Limb (tissue), 2 donors: ENCODE data around the gene ZNF593.

ENCODE experiments used
- DNase-seq, 2 donors: peaks; one replicate each; pipeline ENCODE4 v3.0.0-alpha.2; 2016; ENCODE audit errors: extremely low spot score in 2 of 2

ZNF593 gene

DNA sequence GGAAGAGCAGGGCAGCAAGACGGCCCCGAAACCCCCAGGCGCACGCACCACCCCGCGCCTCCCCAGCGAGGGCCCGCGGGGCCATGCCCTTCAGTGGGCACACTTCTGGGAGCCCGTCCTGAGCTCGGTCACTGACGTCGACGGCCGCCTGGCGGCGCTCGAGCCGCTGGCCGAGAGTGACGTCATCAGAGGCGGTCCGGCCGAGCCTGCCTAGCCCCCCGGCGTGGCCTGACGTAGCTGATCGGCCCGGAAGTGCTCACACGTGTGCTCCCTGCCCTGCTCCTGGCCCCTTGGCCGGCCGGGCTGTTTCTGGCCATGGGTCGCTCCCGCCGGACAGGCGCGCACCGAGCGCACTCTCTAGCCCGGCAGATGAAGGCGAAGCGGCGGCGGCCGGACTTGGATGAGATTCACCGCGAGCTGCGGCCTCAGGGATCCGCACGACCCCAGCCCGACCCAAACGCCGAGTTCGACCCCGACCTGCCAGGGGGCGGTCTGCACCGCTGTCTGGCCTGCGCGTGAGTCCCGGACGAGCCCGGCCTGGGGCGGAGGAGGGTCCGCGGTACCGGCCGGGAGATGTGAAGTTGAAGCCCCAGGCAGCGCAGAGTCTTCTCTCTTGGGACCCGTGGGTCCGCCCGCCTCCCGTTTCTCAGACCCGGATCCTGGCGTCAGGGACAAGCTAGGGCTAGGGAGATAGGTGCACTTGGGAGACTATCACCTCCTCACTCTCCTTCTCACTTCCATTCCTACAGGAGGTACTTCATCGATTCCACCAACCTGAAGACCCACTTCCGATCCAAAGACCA lies at the start of gene ZNF593:
TSS of gene ZNF593 (plus strand) at position 240 of the 803 bp plus-strand sequence. CDS start at position 316, 76 bp downstream.
- peak; percentile 92 to 94 for DNase-seq

DNA sequence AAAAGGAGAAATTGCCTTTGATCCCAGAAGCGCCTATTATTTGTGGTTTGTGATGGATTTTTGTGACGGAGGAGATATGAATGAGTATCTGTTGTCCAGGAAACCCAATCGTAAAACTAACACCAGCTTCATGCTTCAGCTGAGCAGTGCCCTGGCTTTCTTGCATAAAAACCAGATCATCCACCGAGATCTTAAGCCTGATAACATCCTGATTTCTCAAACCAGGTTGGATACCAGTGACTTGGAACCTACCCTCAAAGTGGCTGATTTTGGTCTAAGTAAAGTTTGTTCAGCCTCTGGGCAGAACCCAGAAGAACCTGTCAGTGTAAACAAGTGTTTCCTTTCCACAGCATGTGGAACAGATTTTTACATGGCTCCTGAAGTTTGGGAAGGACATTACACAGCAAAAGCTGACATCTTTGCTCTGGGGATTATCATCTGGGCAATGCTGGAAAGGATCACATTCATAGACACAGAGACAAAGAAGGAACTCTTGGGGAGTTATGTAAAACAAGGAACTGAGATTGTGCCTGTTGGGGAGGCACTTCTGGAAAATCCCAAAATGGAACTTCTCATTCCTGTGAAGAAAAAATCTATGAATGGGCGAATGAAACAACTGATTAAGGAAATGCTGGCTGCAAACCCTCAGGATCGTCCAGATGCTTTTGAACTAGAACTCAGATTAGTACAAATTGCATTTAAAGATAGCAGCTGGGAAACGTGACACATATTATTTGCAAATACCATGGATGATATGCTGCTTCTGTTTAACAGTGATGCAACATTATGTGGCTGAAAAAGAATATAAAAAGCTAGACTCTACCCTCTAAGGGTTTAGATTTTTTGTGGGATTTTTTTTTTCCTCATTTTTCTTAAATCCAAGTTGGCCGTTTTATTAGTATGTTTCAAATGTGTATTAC lies 47.6 kb upstream of the ZNF593 start:
- DNase-seq, result no peak

DNA sequence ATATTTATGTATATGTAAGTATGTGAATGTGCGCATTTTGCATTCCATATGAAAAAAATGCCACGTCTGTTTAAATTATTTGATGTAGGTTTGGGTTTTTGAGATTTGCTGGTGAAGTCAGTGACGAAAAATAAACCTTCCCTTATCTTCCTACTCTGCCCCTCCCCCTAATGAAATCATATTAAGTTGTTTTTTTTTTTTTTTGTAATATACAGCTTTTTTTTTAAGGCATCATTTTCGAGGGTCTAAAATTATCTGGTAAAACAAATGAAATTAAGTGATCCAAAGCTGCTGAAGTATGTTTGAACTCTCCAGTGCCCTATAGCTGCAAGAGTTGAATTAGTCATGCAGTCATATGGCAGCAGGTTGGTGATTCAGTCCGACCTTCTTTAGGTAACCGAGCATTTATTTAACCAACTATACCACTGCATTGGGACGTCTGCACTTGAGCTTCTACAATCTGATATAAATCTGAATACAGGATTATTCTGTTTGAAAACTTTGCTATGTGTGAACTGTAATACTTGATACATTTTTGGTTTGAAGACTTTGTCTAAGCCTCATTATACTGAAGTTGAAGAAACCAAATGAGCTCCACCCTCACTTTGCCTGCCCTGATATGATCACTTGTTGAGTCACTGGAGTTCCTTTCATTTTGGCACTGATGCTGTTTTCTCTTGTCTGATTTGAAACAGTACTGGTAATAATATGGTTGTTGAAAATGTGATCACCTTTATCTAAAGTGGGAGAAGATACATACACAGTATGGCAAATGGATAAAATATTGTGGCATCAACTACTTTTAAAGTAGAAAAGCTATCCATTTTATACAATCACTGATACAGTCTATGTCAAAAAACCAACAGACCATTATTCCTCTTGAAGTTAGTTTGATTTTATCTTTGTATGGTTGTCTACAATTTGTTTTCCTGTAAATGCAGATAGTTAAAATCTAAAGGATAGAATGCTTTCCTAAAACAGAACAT lies 46.4 kb upstream of the ZNF593 start:
- DNase-seq, result no peak

DNA sequence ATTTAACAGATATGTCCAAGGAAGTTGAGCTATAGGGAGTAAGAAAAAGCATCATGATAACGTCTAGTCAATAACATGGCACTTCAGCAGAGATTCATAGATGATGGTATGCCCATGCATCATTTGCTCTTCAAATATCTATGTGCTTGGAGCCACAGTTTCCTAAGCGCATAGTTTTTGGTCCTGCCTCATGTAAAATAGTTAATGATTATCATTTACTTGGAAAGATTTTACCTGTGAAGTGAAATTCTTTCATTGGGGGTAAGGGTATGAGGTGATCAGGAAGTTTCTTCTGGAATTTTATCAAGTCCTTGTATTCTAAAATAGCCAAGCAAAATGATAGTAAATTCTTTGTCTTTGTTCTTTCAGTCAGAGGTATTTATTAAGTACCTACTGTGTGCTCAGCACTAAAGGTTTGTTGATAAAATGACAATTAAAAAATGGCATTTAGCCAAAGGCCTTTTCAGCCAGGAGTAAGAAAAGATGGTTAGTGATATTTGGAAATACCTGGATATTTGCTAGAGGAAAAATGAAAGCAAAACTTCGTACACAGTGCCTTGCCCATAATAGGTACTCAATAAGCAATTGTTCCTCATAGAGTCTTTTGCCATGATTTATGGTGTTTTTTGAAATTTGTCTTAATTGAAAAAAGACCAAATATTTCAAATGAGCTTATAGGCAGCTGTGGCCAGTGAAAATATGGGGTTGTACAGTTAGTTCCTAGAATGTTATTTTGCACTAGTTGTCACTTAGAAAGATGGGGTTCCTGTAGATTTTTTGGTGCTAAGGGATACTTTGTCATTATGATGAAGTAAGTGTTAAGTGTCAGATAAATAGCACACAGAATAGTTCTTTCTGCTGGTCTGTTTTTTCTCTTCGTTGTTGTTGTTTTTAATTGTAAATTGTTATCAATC lies 45.0 kb upstream of the ZNF593 start:
- no peak for DNase-seq

DNA sequence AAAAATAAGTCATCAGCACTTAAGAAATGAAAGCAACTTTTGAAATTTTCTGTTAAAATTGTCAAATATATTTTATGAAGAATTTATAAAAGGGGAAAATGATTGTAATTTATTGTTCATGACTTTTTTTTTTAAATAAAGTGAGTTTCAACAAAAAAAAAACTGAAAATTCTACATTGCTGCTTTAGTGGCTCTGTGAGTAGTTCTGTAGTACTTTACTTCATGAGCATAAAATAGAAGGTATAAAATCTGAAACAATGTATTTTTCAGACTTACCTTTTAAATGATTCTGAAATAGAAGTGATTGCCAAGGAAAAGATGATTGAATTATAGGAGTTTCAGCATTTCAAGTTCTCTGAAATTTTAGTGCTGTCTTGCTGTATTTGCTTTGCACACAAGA lies 44.3 kb upstream of the ZNF593 start:
- DNase-seq, result no peak

DNA sequence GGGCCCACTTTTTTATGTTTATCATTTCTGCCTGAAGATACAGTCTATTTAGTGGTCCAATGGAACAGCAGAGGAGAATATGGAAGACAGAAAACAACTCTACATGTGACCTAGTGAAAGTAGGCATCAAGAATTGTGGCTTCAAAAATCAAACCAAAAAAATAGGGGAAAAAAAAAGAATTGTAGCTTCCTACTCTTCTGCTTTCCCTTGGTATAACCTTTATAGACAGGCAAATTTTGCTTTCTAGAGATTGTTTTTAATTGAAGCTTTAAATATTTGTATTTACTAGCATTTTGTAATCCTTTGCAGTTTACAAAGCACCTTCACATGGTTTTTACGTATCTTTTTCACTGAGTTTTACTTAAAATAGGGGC lies 43.8 kb upstream of the ZNF593 start:
- DNase-seq, result no peak

DNA sequence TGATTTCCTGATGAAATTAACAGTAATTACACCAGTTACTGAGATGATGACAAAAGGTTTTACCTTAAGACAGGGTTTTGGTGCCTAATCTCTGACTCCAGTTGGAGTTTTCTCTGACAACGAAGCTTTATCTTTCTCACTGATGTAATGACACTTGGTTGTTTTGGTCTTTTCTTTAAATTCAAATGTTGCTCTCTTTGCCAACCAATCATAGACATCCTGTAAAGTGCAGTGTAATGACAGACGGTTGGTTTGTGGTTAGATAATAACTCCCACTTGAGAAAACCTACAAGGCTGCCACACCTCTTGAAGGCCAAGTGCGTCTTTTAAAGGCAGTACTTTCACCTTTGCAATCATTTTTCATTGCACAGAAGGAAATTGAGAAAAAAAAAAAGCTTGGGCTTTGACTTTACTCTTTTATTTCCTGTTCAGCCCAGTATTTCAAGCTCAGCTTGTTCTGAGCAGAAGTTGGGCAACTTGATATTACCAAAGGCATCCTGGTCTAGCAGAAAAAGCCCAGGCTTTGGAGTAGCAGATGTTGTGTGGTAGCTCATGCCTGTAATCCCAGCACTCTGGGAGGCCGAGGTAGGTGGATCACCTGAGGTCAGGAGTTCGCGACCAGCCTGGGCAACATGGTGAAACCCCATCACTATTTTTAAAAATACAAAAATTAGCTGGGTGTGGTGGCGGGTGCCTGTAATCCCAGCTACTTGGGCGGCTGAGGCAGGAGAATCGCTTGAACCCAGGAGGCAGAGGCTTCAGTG lies 43.2 kb upstream of the ZNF593 start:
- no peak for DNase-seq

DNA sequence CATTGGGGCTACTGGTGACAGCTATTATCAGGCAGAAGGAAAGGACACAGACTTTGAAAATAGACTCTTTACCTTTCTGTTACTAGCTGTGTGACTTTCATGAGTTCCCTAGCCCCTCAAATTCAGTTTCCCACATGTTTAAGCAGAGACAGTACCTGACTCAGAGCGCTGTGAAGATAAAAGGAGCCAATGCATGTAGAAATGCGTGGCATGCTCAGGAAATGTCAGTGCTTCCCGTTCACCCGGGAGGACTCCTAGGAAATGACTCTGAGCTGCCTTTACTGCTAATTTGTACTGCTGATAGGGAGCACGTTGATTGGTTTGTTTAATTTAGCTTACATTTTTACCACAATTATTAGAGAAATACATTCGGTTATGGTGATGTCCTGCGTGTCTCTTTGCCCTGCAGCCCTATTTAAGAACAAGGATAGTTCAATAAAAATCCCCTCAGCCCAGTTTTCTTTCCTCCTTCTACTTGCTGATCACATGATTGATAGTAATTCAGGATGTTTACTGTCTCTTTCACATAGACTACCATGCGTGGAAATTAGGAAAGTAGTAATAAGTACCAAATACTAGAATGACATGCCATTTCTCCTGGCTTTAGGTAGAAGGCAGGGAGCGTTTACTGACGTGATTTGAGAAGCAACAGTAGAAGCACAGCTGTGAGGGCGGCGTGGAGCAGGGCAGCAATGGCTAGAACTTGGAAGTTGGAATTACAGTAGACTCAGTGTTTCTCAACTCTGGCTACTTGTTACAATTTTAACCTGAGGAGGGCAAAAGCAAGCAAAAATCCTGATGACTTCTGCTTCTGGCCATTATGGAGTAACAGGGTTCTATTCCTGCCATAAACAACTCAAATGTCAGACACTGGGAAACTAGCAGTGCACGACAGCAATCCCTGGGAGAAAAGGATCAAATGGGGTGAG lies 42.2 kb upstream of the ZNF593 start:
- no peak for DNase-seq

DNA sequence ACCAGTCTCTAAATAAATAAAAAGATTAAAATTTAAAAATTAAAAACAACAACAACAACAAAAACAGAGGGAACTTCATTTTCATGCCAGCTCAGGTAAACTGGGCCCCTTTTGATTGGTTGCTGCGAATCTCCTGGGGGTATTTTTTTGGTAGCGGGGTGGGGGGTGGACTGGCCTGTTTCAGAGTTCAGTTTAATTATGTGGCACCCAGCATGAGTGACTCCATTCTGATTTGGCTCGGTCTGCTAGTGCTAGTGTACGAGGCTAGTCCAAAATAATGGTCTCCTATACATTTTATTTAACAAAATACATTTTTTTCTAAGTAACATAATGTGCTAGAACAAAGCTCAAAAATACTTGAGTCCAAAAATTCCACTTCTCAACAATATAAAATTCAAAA lies 39.9 kb upstream of the ZNF593 start:
- no peak for DNase-seq

DNA sequence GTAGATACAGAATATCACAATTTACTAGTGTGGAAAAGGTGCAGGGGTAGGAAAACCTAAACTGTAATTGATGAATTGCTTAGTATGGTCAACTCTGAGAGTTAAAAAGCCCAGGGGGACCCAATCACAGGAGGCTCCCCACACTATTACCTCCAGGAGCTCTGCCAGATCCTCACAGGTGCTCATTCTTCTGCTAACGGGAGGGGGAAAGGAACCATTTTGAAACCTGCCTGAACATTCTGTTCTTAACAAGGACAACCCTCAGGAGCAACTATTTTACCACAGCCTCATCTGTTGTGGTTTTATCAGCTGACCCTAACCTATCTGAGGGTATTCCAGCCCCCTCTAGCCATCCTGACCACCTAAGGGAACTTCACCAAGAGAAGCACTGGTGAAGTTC lies 39.0 kb upstream of the ZNF593 start:
- no peak for DNase-seq

DNA sequence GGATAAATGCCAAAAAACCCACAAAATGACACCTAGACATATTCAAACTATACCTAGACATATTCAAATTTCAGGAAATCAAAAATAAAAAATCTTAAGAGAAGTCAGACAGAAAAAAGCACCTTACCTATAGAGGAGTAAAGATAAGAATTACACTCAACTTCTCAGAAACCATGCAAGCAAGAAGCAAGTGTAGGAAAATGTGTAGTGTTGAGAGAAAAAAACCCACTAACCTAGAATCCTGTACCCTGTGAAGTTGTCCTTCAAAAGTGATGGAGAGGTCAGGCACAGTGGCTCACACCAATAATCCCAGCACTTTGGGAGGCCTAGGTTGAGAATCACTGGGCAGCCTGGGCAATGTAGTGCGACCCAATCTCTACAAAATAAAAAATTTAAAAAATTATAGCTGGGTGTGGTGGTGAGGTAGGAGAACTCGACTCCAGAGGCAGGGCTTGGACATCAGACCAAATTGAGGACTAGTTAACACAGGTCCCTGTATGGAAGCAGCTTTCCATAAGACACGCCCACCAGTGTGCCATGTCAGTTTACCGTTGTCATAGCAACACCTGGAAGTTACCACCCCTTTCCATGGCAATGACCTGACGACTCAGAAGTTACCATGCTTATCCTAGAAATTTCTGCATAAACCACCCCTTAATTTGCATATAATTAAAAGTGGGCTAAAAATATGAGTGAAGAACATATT lies 37.4 kb upstream of the ZNF593 start:
- no peak for DNase-seq

DNA sequence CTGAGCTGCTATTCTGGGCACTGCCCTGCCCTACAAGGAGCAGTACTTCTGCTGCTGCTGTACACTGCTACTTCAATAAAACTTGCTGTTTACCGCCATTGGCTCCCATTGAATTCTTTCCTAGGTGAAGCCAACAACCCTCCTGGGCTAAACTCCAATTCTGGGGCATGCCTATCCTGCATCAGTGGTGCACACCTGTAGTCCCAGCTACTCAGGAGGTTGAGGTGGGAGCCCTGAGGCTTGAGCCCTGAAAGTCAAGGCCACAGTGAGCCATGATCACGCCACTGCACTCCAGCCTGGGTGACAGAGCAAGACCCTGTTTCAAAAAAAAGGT lies 36.9 kb upstream of the ZNF593 start:
- no peak for DNase-seq

DNA sequence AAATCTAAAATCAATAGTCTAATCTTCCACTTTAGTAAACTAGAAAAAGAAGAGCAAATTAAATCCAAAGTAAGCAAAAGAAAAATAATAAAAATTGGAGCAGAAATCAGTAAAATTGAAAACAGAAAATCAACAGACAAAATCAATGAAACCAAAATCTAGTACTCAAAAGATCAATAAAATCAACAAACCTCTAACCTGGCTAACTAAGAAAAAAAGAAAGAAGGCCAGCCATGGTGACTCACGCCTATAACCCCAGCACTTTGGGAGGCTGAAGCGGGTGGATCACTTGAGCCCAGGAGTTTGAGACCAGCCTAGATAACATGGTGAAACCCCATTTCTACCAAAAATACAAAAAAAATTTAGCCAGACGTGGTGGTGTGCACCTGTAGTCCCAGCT lies 35.2 kb upstream of the ZNF593 start:
- DNase-seq, result no peak

DNA sequence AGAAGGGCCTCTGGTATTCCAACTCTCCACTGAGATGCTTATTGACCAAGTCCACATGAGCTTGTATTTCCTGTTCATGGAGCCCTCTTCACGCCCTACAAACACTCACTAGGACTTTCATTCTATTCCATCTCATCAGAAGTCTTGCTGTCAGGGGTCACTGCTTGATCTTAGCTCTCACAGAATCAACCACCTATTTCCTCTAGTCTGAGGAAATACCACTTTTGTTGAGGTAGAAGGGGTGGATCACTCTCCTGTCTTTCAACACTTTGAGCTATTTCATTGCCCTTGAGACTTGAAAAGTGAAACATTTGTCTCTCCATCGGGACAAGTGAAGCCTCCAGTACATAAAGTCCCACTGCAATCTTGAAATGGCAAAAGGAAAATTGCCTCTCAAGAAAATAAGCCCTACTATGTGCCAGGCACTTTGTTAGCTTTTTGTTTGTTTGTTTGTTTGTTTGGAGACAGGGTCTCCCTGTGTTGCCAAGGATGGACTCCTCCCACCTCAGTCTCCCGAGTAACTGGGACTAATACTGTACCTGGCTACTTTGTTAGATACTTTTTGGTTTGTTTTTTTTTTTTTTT lies 30.6 kb upstream of the ZNF593 start:
- no peak for DNase-seq

DNA sequence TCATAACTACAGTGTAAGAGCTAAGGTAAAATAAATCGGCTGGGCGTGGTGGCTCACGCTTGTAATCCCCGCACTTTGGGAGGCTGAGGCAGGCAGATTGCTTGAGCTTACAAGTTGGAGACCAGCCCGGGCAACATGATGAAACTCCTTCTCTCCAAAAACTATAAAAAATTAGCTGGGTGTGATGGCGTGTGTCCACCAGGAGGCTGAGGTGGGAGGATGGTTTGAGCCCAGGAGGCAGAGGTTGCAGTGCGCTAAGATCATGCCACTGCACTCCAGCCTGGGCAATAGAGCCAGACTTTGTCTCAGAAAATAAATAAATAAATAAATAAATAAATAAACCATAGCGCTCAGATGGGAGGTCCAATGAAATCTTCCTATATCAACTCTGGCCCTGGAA lies 27.5 kb upstream of the ZNF593 start:
- DNase-seq, result no peak

DNA sequence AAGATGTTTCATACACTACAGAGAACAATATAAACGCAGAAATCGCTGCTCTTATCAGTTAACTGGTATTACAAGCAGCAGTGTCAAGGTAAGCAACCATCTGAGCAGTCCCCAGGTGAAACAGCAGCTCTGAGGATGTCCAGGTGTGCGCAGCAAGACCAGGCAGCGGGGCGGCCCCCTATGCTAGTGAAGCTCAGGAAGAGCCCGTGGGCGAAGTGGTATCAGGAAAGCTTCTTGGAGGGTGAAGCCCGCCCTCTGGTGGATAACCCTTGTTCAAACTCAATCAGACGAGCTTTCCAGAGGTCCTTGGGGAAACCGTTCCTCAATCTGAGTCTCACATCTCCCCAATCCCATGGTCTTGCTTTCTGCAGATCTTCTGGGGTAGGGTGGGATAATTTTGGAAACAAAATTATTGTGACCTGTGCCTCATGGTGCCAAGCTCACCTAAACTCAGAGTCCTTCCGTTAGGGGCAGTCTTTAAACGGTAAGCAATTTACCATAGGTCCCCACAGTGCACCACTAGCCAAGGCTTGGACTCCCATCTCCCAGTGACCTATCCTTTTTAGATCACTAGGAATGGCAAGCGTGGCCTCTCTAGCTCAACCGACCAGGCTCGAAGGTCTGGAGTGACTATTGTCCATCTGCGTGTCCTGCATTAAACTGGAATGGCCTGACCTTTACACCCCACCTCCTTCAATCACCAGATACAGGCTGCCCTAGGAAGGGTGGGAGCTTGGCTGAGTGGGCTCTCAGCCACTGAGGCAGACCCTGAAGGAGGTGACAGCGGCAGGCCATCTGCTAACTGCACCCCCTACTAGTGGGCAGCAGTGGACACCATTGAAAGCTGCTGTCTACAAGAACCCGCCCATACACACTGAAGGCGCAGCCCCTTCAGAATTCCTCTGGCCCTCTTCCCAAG lies 24.4 kb upstream of the ZNF593 start:
- peak; percentile 67 to 83 for DNase-seq

DNA sequence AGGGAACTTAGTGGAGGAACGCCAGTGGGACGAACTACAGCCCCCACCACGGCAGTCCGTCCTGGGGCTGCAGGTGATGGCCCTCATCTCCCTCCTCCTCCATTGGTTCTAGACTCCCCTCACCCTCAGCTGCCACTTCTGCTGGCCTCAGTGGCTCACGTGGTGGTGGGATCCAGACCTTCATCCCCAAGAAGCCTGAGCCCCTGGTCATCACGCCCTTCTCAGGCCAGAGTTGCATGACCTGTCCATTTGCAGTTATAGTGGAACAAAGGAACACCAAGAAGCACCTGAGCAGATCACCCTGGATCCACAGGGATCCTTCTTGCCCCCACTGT lies 23.8 kb upstream of the ZNF593 start:
- DNase-seq, result no peak
